Endothelial cell (in vitro differentiated cells): Measurements from ENCODE around the gene LRCH1. TPM values are rescaled to one million over a fixed set of nuclear protein-coding genes. Genes with fewer than 3 reads are reported as not detected.

Experiments used
- DNase-seq: peaks from one replicate; pipeline ENCODE4 v3.0.0; 2021; ENCODE audit warnings: low spot score
- H3K27ac Mint-ChIP-seq: one replicate; pipeline ENCODE4 v1.8.0; 2021; ENCODE audit warnings: mixed read lengths, inconsistent platforms; ENCODE audit not compliant: unreplicated experiment
- H3K27me3 Mint-ChIP-seq: one replicate; pipeline ENCODE4 v1.8.0; 2021; ENCODE audit warnings: mild to moderate bottlenecking, moderate library complexity, mixed read lengths, inconsistent platforms; ENCODE audit not compliant: unreplicated experiment
- H3K36me3 Mint-ChIP-seq: one replicate; pipeline ENCODE4 v1.8.0; 2021; ENCODE audit warnings: mild to moderate bottlenecking, low read depth, mixed read lengths, inconsistent platforms; ENCODE audit not compliant: unreplicated experiment
- H3K4me1 Mint-ChIP-seq: one replicate; pipeline ENCODE4 v1.8.0; 2021; ENCODE audit warnings: mild to moderate bottlenecking, mixed read lengths, inconsistent platforms; ENCODE audit not compliant: unreplicated experiment
- H3K4me3 Mint-ChIP-seq: one replicate; pipeline ENCODE4 v1.8.0; 2021; ENCODE audit warnings: mild to moderate bottlenecking, mixed read lengths, inconsistent platforms; ENCODE audit not compliant: unreplicated experiment
- H3K9me3 Mint-ChIP-seq: one replicate; pipeline ENCODE4 v1.8.0; 2021; ENCODE audit warnings: mixed read lengths, inconsistent platforms; ENCODE audit not compliant: unreplicated experiment
- total RNA-seq: library from RNA; stranded (reverse); fragmentation: NEBNext Ultra II Directional; extraction: Animal tissue kit (Norgen Biotek cat#: 25700); gene quantifications from one replicate; pipeline ENCODE4 v1.2.1, GENCODE V29; 2021; ENCODE audit not compliant: unreplicated experiment
- TF ChIP-seq, protein P1 (sequence below): fragments of 200-600 bp; sonication (generic); IDR thresholded peaks from one replicate; pipeline ENCODE4 v1.5.0; 2021; ENCODE audit warnings: antibody characterized with exemption; ENCODE audit not compliant: unreplicated experiment

LRCH1 gene
- total RNA-seq, 1 donor from 2014 or later: 45.6 TPM

DNA sequence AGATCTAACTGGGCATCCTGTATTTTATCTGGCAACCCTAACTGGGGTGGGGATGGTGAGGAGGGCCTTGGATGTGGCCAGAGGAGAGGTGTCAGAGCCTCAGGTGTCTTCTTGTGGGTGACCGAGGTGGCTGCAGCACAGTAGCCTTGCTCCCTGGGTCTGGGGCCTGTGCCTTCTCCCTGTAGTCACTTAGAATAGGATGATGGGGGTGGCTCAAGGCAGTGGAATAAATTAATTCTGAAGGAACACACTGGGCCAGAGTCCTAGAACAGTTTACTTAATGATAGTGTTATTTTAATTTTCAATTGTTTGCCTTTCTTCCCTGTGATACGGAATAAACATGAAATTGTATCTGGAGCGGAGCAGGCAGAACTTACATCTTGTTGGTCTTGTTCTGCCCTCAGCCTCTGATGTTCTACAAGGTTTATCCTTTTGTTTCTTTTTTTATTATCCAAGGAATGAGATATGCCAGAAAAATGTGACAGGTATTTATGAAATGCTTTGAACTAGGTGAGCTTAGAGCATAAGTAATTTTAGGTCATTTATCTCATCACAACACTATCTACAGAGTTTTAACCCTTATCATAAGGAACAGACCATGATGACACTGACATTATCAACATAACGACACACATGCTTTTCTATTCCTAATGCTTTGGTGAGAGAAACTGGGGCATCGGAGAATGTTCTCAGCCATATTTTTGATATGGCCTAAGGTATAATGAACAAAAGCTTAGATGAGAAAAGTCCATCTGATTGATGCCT, 51.4 kb downstream of the LRCH1 start:
- Mint-ChIP-seq H3K27ac (no peak overlapping the region), H3K36me3 (no peaks in the 10 kb centered on the region), H3K27me3 (peaks cover 5% of the 10 kb centered on the region), H3K4me1 (peaks cover 63% of the 10 kb centered on the region), H3K4me3 (no peak overlapping the region), H3K9me3 (no peaks in the 10 kb centered on the region)
- no peak for DNase-seq
- TF ChIP-seq, protein P1, sequence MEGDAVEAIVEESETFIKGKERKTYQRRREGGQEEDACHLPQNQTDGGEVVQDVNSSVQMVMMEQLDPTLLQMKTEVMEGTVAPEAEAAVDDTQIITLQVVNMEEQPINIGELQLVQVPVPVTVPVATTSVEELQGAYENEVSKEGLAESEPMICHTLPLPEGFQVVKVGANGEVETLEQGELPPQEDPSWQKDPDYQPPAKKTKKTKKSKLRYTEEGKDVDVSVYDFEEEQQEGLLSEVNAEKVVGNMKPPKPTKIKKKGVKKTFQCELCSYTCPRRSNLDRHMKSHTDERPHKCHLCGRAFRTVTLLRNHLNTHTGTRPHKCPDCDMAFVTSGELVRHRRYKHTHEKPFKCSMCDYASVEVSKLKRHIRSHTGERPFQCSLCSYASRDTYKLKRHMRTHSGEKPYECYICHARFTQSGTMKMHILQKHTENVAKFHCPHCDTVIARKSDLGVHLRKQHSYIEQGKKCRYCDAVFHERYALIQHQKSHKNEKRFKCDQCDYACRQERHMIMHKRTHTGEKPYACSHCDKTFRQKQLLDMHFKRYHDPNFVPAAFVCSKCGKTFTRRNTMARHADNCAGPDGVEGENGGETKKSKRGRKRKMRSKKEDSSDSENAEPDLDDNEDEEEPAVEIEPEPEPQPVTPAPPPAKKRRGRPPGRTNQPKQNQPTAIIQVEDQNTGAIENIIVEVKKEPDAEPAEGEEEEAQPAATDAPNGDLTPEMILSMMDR: no peak

GRCh38 chr13:46605076-46605824, 52.3 kb downstream of the LRCH1 start:
- Mint-ChIP-seq H3K27me3 (peaks cover 5% of the 10 kb centered on the region), H3K27ac (no peak overlapping the region), H3K4me1 (peaks cover 67% of the 10 kb centered on the region), H3K36me3 (no peaks in the 10 kb centered on the region), H3K9me3 (no peaks in the 10 kb centered on the region), H3K4me3 (no peak overlapping the region)
- TF ChIP-seq, protein P1: no peak
- DNase-seq: no peak

GRCh38 chr13:46605825-46606554, 53.0 kb downstream of the LRCH1 start:
- Mint-ChIP-seq H3K27me3 (peaks cover 5% of the 10 kb centered on the region), H3K4me3 (no peak overlapping the region), H3K4me1 (peaks cover 60% of the 10 kb centered on the region), H3K9me3 (no peaks in the 10 kb centered on the region), H3K36me3 (no peaks in the 10 kb centered on the region), H3K27ac (no peak overlapping the region)
- TF ChIP-seq, protein P1: no peak
- DNase-seq: no peak

DNA sequence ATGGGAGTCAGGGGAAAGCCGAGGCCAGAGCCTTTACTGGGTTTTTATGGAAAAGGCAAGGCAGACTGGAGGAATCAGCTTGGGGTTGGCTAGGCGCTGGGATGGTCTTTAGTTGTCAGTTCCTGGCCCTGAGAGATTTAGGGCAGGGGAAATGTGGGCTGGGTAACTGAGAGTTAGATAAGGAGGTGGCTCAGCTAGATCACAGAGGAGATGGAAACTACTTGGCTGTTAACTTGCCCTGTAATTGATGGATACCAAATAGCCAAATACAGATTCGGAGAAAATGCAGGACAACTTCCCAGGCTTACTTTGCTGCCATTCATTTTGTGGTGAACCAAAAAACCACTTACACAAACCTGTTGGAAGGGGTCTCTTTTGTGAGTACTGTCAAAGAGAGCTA, 54.0 kb downstream of the LRCH1 start:
- TF ChIP-seq, protein P1: no peak
- Mint-ChIP-seq H3K9me3 (no peaks in the 10 kb centered on the region), H3K27me3 (peaks cover 5% of the 10 kb centered on the region), H3K36me3 (no peaks in the 10 kb centered on the region), H3K27ac (peak overlapping the region; percentile 3), H3K4me1 (peaks cover 55% of the 10 kb centered on the region), H3K4me3 (no peak overlapping the region)
- no peak for DNase-seq
